A549 (cell line): ENCODE data around the gene ADAM12. TPM values are rescaled to one million over a fixed set of nuclear protein-coding genes. Genes with fewer than 3 reads are reported as not detected.

Source experiments
- ATAC-seq, 2 experiments: fragments of 200-7000 bp in 1 of 2; fragments of >200 bp in 1 of 2; cut with Nextera tagmentation in 1 of 2; cut with Tn5 transposase in 1 of 2; 3 replicates each; pipeline versions ENCODE4 v1.8.0 to v1.9.1; 2018 to 2020; ENCODE audit warnings: mild to moderate bottlenecking in 1 of 2, moderate library complexity in 1 of 2
- CTCF ChIA-PET: fragments of 300-600 bp; sonication (Branson Sonifier 250); formaldehyde crosslinking; extraction: SDS; loops from one replicate; lab custom pipeline; 2021; ENCODE audit warnings: antibody characterized with exemption, inconsistent platforms; lab: Yijun Ruan, JAX
- POLR2A ChIA-PET: fragments of 350-600 bp; formaldehyde crosslinking; extraction: SDS; loops from one replicate; lab custom pipeline; 2021; ENCODE audit warnings: antibody characterized with exemption, inconsistent platforms; lab: Yijun Ruan, JAX
- DNase-seq, 2 experiments: peaks; one replicate each; pipeline versions ENCODE4 v3.0.0 to v3.0.0-alpha.2; 2011 to 2016; ENCODE audit warnings: low read depth in 1 of 2, low spot score in 1 of 2
- FAIRE-seq: peaks from 2 replicates; lab custom pipeline; 2011; peaks lifted over from hg19 to GRCh38; lab: Jason Lieb, UNC
- H3K27ac ChIP-seq, 2 experiments: fragments of >200 bp; sonication (Bioruptor Twin); formaldehyde crosslinking; 3 replicates each; pipeline ENCODE4 v1.5.1; 2016 to 2017
- H3K4me1 ChIP-seq: fragments of >200 bp; sonication (Bioruptor Twin); formaldehyde crosslinking; 3 replicates; pipeline ENCODE4 v1.6.1; 2016
- H3K4me2 ChIP-seq: fragments of >200 bp; sonication (Bioruptor Twin); formaldehyde crosslinking; 3 replicates; pipeline ENCODE4 v1.6.1; 2016
- H3K4me3 ChIP-seq: fragments of >200 bp; sonication (Bioruptor Twin); formaldehyde crosslinking; 3 replicates; pipeline ENCODE4 v1.5.1; 2016
- H3K9me3 ChIP-seq: fragments of >200 bp; sonication (Bioruptor Twin); formaldehyde crosslinking; 3 replicates; pipeline ENCODE4 v1.6.1; 2016
- BCL3 ChIP-seq: fragments of >200 bp; sonication (Bioruptor Twin); formaldehyde crosslinking; IDR thresholded peaks from 3 replicates; pipeline ENCODE4 v1.6.1; 2016
- FOSL2 ChIP-seq, 2 experiments: fragments of 450-650 bp in 1 of 2; fragments of >200 bp in 1 of 2; sonication (Bioruptor Twin) in 1 of 2; formaldehyde crosslinking; IDR thresholded peaks; 2 replicates each; pipeline versions ENCODE4 v1.5.0 to v1.6.1; 2016 to 2020; ENCODE audit warnings: mild to moderate bottlenecking in 1 of 2, moderate library complexity in 1 of 2
- FOXS1 ChIP-seq: fragments of 250-450 bp; sonication (Bioruptor Pico); IDR thresholded peaks from 2 replicates; pipeline ENCODE4 v1.5.0; 2020; ENCODE audit warnings: mild to moderate bottlenecking, moderate library complexity
- HES2 ChIP-seq: fragments of >200 bp; sonication (Bioruptor Twin); formaldehyde crosslinking; IDR thresholded peaks from 2 replicates; pipeline ENCODE4 v1.6.1; 2016
- HEYL ChIP-seq: fragments of 250-450 bp; sonication (Bioruptor Pico); IDR thresholded peaks from 2 replicates; pipeline ENCODE4 v1.8.0; 2021; ENCODE audit warnings: mild to moderate bottlenecking, moderate library complexity
- HMGXB4 ChIP-seq: fragments of 250-450 bp; sonication (Bioruptor Pico); IDR thresholded peaks from 2 replicates; pipeline ENCODE4 v1.5.0; 2021; ENCODE audit warnings: mild to moderate bottlenecking, moderate library complexity, borderline replicate concordance
- HOXB5 ChIP-seq: fragments of 250-450 bp; sonication (Bioruptor Pico); IDR thresholded peaks from 2 replicates; pipeline ENCODE4 v1.5.0; 2020; ENCODE audit warnings: mild to moderate bottlenecking, moderate library complexity
- JUN ChIP-seq, 2 experiments: fragments of >200 bp; sonication (Bioruptor Twin); formaldehyde crosslinking; IDR thresholded peaks; 2 replicates in 1 of 2; 3 replicates in 1 of 2; pipeline ENCODE4 v1.6.1; 2016 to 2017
- KDM1A ChIP-seq: fragments of 200-600 bp; sonication (generic); IDR thresholded peaks from 2 replicates; pipeline ENCODE4 v1.6.1; 2016; ENCODE audit warnings: low read depth, mild to moderate bottlenecking
- PHF8 ChIP-seq: fragments of 200-600 bp; sonication (generic); IDR thresholded peaks from 2 replicates; pipeline ENCODE4 v1.6.1; 2016; ENCODE audit warnings: low read depth, mild to moderate bottlenecking, antibody characterized with exemption, moderate library complexity, borderline replicate concordance
- RCOR1 ChIP-seq: fragments of 150-350 bp; IDR thresholded peaks from 2 replicates; pipeline ENCODE4 v1.6.1; 2014; ENCODE audit warnings: antibody characterized with exemption, low read length, low read depth
- REST ChIP-seq: fragments of 200-600 bp; sonication (generic); IDR thresholded peaks from 2 replicates; pipeline ENCODE4 v1.6.1; 2016; ENCODE audit warnings: antibody characterized with exemption, mild to moderate bottlenecking, moderate library complexity
- WGBS: methylation state at CpG from one replicate; pipeline ENCODE4 v1.1.6; 2017; ENCODE audit errors: missing lambda C conversion rate; 5-methylcytosine and 5-hydroxymethylcytosine counted together
- polyA plus RNA-seq, 4 experiments: library from polyadenylated mRNA; depleted of rRNA in 3 of 4; stranded (reverse); fragments of >200 nt; fragmentation: RNase III in 1 of 4; extraction: RNeasy Plus Mini Kit Qiagen cat#74134 plus additional on column Dnase treatment in 1 of 4; gene quantifications; 2 replicates in 3 of 4; 3 replicates in 1 of 4; pipeline ENCODE4 v1.2.3, GENCODE V29; 2011 to 2017

Gene ADAM12
- polyA plus RNA-seq, 2 of the 4 experiments (the other 2 are of a cell fraction) = 1.6 to 4.8 TPM

GRCh38 chr10:126408953-126409641, 20.8 kb upstream of the ADAM12 start:
- FAIRE-seq = no peak
- TF ChIP-seq REST (no peak), FOXS1 (CRISPR knock-in tag) (no peak), HEYL (CRISPR knock-in tag) (no peak), KDM1A (no peak)
- TF ChIP-seq, all 56 proteins: peak for 0
- CTCF ChIA-PET = interaction anchor here (2.2 kb wide), 1 partner anchor 95 kb away, joined by 7 read pairs; no protein-coding TSS in a partner anchor
- 72% methylated on average over 11 of the region's 11 CpGs for WGBS
- DNase-seq (no peak), ATAC-seq (no peak)
- Histone ChIP-seq H3K4me1 (no peaks in the 10 kb centered on the region), H3K27ac (peak overlapping the region in 1 of 2 experiments; percentile 24; a peak in 1 of 6 replicates), H3K4me3 (no peak overlapping the region), H3K9me3 (no peaks in the 10 kb centered on the region), H3K4me2 (no peak overlapping the region)
- POLR2A ChIA-PET = no interaction called here

- H3K4me3 ChIP-seq = no peak overlapping the region
- no peak; a peak in 1 of 6 replicates for ATAC-seq
- CTCF ChIA-PET = interaction anchor here (0.7 to 2.2 kb wide), 3 partner anchors 47 to 566 kb away, joined by 4 to 7 read pairs (median 4); no protein-coding TSS in a partner anchor
Measured at GRCh38 chr10:126407831-126408230, 19.6 kb upstream of the ADAM12 start.

More at GRCh38 chr10:126407831-126408230, 19.6 kb upstream of the ADAM12 start:
- Histone ChIP-seq H3K9me3 (no peaks in the 10 kb centered on the region), H3K4me1 (no peaks in the 10 kb centered on the region), H3K27ac (no peak overlapping the region), H3K4me2 (no peak overlapping the region)
- POLR2A ChIA-PET = no interaction called here
- no peak for DNase-seq
- TF ChIP-seq RCOR1 (no peak), HMGXB4 (CRISPR knock-in tag) (no peak), JUN (IDR thresholded peaks at IDR 0.05) (no peak), FOSL2 (IDR thresholded peaks at IDR 0.05) (no peak), FOSL2 (CRISPR knock-in tag; IDR thresholded peaks at IDR 0.05) (no peak), PHF8 (no peak), BCL3 (no peak), HOXB5 (CRISPR knock-in tag) (no peak), HES2 (no peak)
- 49% methylated on average over 2 of the region's 2 CpGs for WGBS
- no peak for FAIRE-seq
